GM19193 (cell line): ENCODE data around the gene FAM163B.

Experiments used
- POLR2A ChIP-seq: IDR thresholded peaks from 4 replicates; pipeline ENCODE4 v1.6.1; 2011; ENCODE audit not compliant: insufficient read depth, insufficient read length; ENCODE audit errors: extremely low read depth

FAM163B gene

GRCh38 chr9:133600739-133601138 is 8.4 kb downstream of the FAM163B start:
- TF ChIP-seq POLR2A: no peak

GRCh38 chr9:133599470-133600173 is 9.6 kb downstream of the FAM163B start:
- no peak for TF ChIP-seq POLR2A

DNA sequence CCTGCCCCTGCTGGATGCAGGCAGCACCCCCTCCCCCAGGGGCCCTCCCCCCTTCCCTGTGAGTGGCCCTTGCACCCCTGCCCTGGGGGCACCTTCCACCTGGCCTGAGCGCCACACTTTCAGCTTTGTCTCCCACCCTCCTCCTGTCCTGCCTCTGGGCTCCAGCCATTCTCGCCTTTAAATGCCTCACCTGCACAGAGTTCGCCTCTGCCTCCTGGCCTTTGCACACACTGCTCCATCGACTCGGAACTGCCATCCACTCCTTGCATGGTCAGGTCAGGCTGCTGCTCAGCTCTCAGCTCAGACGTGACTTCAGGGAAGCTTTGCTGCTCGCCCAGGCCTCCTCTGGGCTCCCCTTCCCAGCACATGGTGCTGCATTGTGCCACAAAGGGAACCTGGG is 10.2 kb downstream of the FAM163B start:
- TF ChIP-seq POLR2A: no peak

GRCh38 chr9:133597316-133597957 is 11.8 kb downstream of the FAM163B start:
- TF ChIP-seq POLR2A: no peak

- no peak for TF ChIP-seq POLR2A
Observed at GRCh38 chr9:133595910-133596309, 13.3 kb downstream of the FAM163B start.

DNA sequence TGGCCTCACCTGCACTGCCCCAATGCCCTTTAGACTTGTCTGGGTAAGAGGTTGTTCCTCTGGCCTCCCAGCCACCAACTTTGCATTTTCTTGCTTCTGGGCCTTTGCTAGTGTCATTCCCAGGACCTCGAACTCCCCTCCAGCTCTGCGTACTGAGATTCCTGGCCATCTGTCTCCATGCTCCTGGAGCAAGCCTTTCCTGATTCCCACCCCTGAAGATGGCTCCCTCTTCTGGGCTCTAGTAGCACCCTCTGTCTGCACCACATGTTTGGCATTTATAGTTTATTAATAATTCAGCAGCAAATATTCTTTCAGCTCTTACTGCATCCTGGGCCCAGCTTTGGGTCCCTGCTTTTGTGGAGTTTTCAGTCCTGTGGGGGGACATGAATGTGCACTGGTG is 14.9 kb downstream of the FAM163B start:
- no peak for TF ChIP-seq POLR2A

- no peak for TF ChIP-seq POLR2A
Observed at GRCh38 chr9:133593587-133594253, 15.5 kb downstream of the FAM163B start.

DNA sequence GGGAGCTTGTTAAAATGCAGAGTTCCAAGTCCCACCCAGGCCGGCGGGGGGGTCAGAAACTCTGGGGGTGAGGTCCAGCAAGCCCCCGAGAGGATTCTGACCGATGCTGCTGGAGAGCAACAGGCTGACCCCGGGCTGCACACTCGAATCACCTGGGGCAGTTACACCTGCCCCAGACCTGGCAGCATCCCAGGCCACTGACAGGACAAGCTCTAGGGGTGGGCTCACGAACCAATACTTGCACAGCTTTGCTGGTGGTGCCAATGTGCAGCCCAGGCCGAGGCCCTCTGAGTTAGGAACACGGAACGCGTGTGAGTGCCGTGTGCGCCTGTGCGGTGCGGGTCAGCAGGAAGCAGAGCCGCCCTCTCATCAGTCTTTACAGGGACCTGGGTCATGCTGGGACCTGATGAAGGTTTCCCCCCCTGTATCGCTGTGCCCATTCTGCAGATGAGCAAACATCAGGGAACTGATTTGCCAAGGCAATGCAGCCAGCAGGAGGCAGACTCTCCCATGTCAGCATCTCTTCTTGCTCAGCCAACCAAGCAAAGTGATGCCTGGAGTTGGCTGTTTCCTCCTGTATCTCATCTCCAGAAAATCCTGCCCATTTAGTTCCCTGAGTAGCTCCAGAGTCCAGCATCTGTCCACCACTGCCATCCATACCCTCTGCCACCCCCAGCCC is 16.3 kb downstream of the FAM163B start:
- TF ChIP-seq POLR2A: no peak

- no peak for TF ChIP-seq POLR2A
Observed at GRCh38 chr9:133591985-133592384, 17.2 kb downstream of the FAM163B start.

GRCh38 chr9:133591116-133591910 is 17.9 kb downstream of the FAM163B start:
- TF ChIP-seq POLR2A: no peak

GRCh38 chr9:133590231-133590855 is 18.8 kb downstream of the FAM163B start:
- TF ChIP-seq POLR2A: no peak

DNA sequence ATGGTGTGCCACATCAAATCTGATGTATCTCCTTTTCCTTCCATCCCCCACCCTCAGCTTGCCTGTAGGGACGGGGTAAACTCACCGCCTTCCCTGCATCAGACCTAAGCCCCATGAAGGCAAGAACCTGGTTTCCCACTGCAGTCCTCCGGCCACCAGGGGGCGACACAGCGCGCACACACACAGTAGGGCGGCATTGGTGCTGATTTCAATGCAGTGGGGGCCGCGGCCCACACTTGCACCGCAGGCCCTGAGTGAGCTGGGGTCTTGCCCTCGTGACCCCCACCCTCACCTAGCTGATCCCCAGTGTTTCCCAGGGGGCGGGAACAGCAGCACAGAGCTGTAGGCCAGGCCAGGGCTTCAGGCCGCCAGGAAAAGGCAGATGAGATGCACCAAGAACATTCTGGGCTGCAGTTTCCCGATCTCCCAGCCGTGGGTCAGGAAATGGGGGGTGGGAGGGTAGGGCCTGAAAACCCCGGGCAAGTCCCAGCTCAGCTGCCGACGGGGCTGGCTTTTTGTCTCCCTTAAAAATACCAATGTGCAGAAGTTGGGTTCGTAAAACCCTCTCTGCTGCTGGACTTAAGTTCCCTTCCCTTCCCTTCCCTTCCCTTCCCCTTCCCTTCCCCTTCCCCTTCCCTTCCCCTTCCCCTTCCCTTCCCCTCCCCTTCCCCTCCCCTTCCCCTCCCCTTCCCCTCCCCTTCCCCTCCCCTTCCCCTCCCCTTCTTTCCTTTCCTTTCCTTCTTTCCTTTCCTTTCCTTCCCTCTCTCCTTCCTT is 19.5 kb downstream of the FAM163B start:
- TF ChIP-seq POLR2A: no peak

GRCh38 chr9:133587466-133587865 is 21.7 kb downstream of the FAM163B start:
- no peak for TF ChIP-seq POLR2A

GRCh38 chr9:133587051-133587450 is 22.1 kb downstream of the FAM163B start:
- TF ChIP-seq POLR2A: no peak
